ENCODE data around the gene UBE4B. TPM values are rescaled to one million over a fixed set of nuclear protein-coding genes. Genes with fewer than 3 reads are reported as not detected.

Gene UBE4B
- total RNA-seq, 4 donors from 2014 or later: 31.2 to 48.6 (median 44.0) TPM

- WGBS, 2 donors: 93 to 95% methylated on average over 3 of the region's 3 CpGs
- Histone ChIP-seq H3K4me1 (peaks cover 0 to 18% (median 9%) of the 10 kb centered on the region in 4 donors), H3K4me3 (no peak overlapping the region), H3K36me3 (no peaks in the 10 kb centered on the region), H3K27ac (no peak overlapping the region), H3K9me3 (no peaks in the 10 kb centered on the region), H3K27me3 (no peaks in the 10 kb centered on the region)
- DNase-seq (ENCODE audit: low spot score in 2 of 2): no peak
- TF ChIP-seq POLR2A (IDR thresholded peaks at IDR 0.05): no peak
- TF ChIP-seq EP300 (IDR thresholded peaks at IDR 0.05): no peak
- TF ChIP-seq, protein P1, sequence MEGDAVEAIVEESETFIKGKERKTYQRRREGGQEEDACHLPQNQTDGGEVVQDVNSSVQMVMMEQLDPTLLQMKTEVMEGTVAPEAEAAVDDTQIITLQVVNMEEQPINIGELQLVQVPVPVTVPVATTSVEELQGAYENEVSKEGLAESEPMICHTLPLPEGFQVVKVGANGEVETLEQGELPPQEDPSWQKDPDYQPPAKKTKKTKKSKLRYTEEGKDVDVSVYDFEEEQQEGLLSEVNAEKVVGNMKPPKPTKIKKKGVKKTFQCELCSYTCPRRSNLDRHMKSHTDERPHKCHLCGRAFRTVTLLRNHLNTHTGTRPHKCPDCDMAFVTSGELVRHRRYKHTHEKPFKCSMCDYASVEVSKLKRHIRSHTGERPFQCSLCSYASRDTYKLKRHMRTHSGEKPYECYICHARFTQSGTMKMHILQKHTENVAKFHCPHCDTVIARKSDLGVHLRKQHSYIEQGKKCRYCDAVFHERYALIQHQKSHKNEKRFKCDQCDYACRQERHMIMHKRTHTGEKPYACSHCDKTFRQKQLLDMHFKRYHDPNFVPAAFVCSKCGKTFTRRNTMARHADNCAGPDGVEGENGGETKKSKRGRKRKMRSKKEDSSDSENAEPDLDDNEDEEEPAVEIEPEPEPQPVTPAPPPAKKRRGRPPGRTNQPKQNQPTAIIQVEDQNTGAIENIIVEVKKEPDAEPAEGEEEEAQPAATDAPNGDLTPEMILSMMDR (IDR thresholded peaks at IDR 0.05): no peak
Measured at GRCh38 chr1:10207810-10208209, 175.1 kb downstream of the UBE4B start.

- Histone ChIP-seq H3K4me1 (peaks cover 0 to 25% (median 14%) of the 10 kb centered on the region in 4 donors), H3K27ac (peak overlapping the region in 1 of 4 donors; percentile 100), H3K9me3 (no peaks in the 10 kb centered on the region), H3K36me3 (no peaks in the 10 kb centered on the region), H3K27me3 (no peaks in the 10 kb centered on the region), H3K4me3 (no peak overlapping the region)
- WGBS, 2 donors: 92 to 94% methylated on average over 11 of the region's 11 CpGs
- peak in 1 of 2 donors; percentile 9 for DNase-seq (ENCODE audit: low spot score in 2 of 2)
- peak in 1 of 2 donors; percentile 38 for TF ChIP-seq EP300 (IDR thresholded peaks at IDR 0.05)
- no peak for TF ChIP-seq POLR2A (IDR thresholded peaks at IDR 0.05)
- TF ChIP-seq, protein P1 (IDR thresholded peaks at IDR 0.05): no peak
Measured at GRCh38 chr1:10208537-10208936, 175.8 kb downstream of the UBE4B start.

DNA sequence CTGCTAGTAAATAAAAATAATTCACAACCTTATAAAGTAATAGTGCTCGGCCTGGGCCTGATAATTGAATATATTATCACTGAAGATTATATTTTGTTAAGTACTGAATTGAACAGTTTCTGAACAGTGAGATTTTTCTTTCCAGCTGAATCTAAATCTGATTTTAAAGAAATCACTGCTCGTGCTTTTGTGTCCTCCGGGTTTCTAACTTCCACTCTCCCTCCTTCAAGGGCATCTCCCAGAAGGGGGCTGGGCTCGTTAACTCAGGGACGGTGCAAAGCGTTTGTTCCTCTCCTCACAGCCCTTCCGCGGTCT, 176.8 kb downstream of the UBE4B start:
- no peaks in the 10 kb centered on the region for H3K36me3 ChIP-seq
- 3 to 4% methylated on average over 8 of the region's 8 CpGs for WGBS, 2 donors
- peak overlapping the region; percentile 95 to 100 (median 96) for H3K27ac ChIP-seq
- H3K4me3 ChIP-seq: peak overlapping the region; percentile 58 to 94 (median 80)
- no peaks in the 10 kb centered on the region for H3K27me3 ChIP-seq
- no peak for TF ChIP-seq EP300 (IDR thresholded peaks at IDR 0.05)
- DNase-seq (ENCODE audit: low spot score in 2 of 2): no peak
- H3K9me3 ChIP-seq: no peaks in the 10 kb centered on the region
- H3K4me1 ChIP-seq: peaks cover 0 to 35% (median 21%) of the 10 kb centered on the region in 4 donors

- Histone ChIP-seq H3K27ac (peak within 1 kb of the TSS; percentile 95 to 100 (median 98)), H3K9me3 (no peaks in the 10 kb centered on the region), H3K27me3 (no peaks in the 10 kb centered on the region), H3K4me1 (peaks cover 0 to 39% (median 22%) of the 10 kb centered on the region in 4 donors), H3K4me3 (peak within 1 kb of the TSS; percentile 75 to 97 (median 90)), H3K36me3 (no peaks in the 10 kb centered on the region)
- WGBS, 2 donors: 1 to 2% methylated on average over 24 to 27 of the region's 107 CpGs
- peak; percentile 96 to 99 for TF ChIP-seq POLR2A (IDR thresholded peaks at IDR 0.05)
- TF ChIP-seq, protein P1 (IDR thresholded peaks at IDR 0.05): peak; percentile 97 to 100 (median 99)
- peak in 1 of 2 donors; percentile 91 for TF ChIP-seq EP300 (IDR thresholded peaks at IDR 0.05)
- DNase-seq (ENCODE audit: low spot score in 2 of 2): peak; percentile 98 to 99
Measured at GRCh38 chr1:10209905-10210810, 177.4 kb downstream of the UBE4B start, which contains the start of gene KIF1B. TSS of gene KIF1B (plus strand) at chr1:10210570. CDS start at chr1:10232329, 21,759 bp downstream.

DNA sequence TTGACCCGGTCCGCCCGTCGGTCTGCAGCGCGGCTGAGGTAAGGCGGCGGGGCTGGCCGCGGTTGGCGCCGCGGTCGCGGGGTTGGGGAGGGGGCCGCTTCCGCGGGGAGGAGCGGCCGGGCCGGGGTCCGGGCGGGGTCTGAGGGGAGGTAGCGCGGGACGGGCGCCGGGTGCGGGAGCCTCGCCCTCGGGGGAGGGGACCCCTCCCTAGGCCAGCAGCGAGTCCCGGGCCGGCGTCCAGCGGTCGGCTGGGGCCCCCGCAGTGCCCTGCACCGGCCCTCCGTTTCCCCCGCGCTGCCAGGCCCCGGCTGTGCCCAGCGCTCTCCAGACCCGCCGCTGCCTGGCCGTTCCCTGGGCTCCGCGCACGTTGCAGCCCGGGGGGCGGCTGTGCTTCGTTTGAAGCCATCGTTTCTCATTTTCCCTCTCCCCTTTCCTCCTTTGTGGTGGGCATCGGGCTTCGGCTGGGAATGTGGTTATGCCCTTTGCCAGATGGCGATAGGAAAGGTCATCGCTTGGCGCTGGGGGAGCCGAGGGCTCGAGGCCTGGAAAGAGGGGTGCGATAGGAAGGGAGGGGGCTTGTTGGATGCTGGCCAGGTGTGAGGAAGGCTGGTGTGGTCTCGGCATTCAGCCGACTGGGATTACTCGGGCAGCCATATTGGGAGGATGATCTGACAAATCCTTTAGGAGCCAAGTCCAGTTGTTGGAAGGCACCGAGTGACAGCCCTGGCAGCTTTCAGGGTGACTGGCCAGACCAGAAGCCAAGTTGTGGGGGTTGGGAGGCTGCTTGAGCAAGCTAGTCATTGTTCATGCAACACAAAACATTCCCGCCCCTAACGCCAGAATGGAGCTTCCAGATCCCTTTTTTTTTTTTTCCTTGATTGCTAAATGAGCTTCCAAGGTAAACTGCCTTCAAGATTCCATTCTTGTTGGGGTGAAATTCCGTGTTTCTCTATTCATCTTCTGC, 178.4 kb downstream of the UBE4B start:
- Histone ChIP-seq H3K36me3 (no peaks in the 10 kb centered on the region), H3K27ac (peak overlapping the region; percentile 95 to 100 (median 98)), H3K27me3 (no peaks in the 10 kb centered on the region), H3K4me3 (peak overlapping the region; percentile 75 to 97 (median 90)), H3K9me3 (no peaks in the 10 kb centered on the region), H3K4me1 (peaks cover 0 to 49% (median 22%) of the 10 kb centered on the region in 4 donors)
- 1% methylated on average over 23 to 26 of the region's 69 CpGs for WGBS, 2 donors
- TF ChIP-seq POLR2A (IDR thresholded peaks at IDR 0.05): peak; percentile 26 to 41
- TF ChIP-seq, protein P1 (IDR thresholded peaks at IDR 0.05): no peak
- TF ChIP-seq EP300 (IDR thresholded peaks at IDR 0.05): peak in 1 of 2 donors; percentile 92
- peak; percentile 86 to 94 for DNase-seq (ENCODE audit: low spot score in 2 of 2)
